Measurements from ENCODE around the gene TAB3. TPM values are rescaled to one million over a fixed set of nuclear protein-coding genes. Genes with fewer than 3 reads are reported as not detected.

TAB3 gene
- total and polyA plus RNA-seq, 8 donors: 14.8 to 31.1 (median 28.4) TPM

GRCh38 chrX:30874851-30875250 lies 14.2 kb downstream of the TAB3 start:
- Histone ChIP-seq H3K36me3 (no peaks in the 10 kb centered on the region), H3K27ac (no peak overlapping the region), H3K9me3 (no peaks in the 10 kb centered on the region), H3K4me1 (no peaks in the 10 kb centered on the region), H3K27me3 (no peaks in the 10 kb centered on the region), H3K4me3 (no peak overlapping the region)
- no peak for TF ChIP-seq CTCF (IDR thresholded peaks at IDR 0.05)
- ATAC-seq (no peak), DNase-seq (no peak)
- intact Hi-C loops (cut with DNase I): no loop called here

- Histone ChIP-seq H3K27me3 (no peaks in the 10 kb centered on the region), H3K36me3 (peaks cover 0 to 7% of the 10 kb centered on the region in 2 donors), H3K27ac (no peak overlapping the region), H3K9me3 (no peaks in the 10 kb centered on the region), H3K4me1 (no peaks in the 10 kb centered on the region), H3K4me3 (no peak overlapping the region)
- intact Hi-C loops (cut with DNase I): no loop called here
- ATAC-seq (no peak), DNase-seq (no peak)
- TF ChIP-seq CTCF (IDR thresholded peaks at IDR 0.05): no peak
Observed at GRCh38 chrX:30870572-30870971, 18.5 kb downstream of the TAB3 start.

GRCh38 chrX:30865612-30866011 lies 23.4 kb downstream of the TAB3 start:
- Histone ChIP-seq H3K4me1 (no peaks in the 10 kb centered on the region), H3K27ac (peak overlapping the region in 1 of 2 donors; percentile 33), H3K36me3 (peaks cover 0 to 7% of the 10 kb centered on the region in 2 donors), H3K27me3 (no peaks in the 10 kb centered on the region), H3K9me3 (no peaks in the 10 kb centered on the region), H3K4me3 (no peak overlapping the region)
- intact Hi-C loops (cut with DNase I): no loop called here
- peak; percentile 50 for ATAC-seq
- no peak for TF ChIP-seq CTCF (IDR thresholded peaks at IDR 0.05)
- DNase-seq: no peak

- Histone ChIP-seq H3K4me3 (no peak overlapping the region), H3K36me3 (peaks cover 0 to 7% of the 10 kb centered on the region in 2 donors), H3K27me3 (no peaks in the 10 kb centered on the region), H3K27ac (peak overlapping the region; percentile 13 to 33), H3K4me1 (no peaks in the 10 kb centered on the region), H3K9me3 (no peaks in the 10 kb centered on the region)
- TF ChIP-seq CTCF (IDR thresholded peaks at IDR 0.05): no peak
- ATAC-seq: peak; percentile 81
- intact Hi-C loops (cut with DNase I): no loop called here
- DNase-seq: no peak
Observed at GRCh38 chrX:30865015-30865414, 24.0 kb downstream of the TAB3 start.

- peak overlapping the region; percentile 13 to 33 for H3K27ac ChIP-seq
- peaks cover 0 to 10% of the 10 kb centered on the region in 2 donors for H3K36me3 ChIP-seq
- no peak overlapping the region for H3K4me3 ChIP-seq
- no peaks in the 10 kb centered on the region for H3K9me3 ChIP-seq
- DNase-seq (no peak), ATAC-seq (peak; percentile 62)
- intact Hi-C loops (cut with DNase I): no loop called here
- no peaks in the 10 kb centered on the region for H3K4me1 ChIP-seq
- H3K27me3 ChIP-seq: no peaks in the 10 kb centered on the region
- TF ChIP-seq CTCF (IDR thresholded peaks at IDR 0.05): no peak
Observed at GRCh38 chrX:30864383-30864785, 24.7 kb downstream of the TAB3 start.

All from left lung (tissue), 10 donors.